HG03139 (cell line): ENCODE results near the gene ATF6B.
"Not testable (repeated sequence)": the region's sequence is repeated elsewhere in the genome, so short reads cannot be mapped to it uniquely, and the experiment has no call there.

Experiments
- ATAC-seq: cut with Tn5 transposase; IDR thresholded peaks from one replicate; pipeline ENCODE4 v1.9.1; 2021; ENCODE audit not compliant: unreplicated experiment

The ATF6B gene

DNA sequence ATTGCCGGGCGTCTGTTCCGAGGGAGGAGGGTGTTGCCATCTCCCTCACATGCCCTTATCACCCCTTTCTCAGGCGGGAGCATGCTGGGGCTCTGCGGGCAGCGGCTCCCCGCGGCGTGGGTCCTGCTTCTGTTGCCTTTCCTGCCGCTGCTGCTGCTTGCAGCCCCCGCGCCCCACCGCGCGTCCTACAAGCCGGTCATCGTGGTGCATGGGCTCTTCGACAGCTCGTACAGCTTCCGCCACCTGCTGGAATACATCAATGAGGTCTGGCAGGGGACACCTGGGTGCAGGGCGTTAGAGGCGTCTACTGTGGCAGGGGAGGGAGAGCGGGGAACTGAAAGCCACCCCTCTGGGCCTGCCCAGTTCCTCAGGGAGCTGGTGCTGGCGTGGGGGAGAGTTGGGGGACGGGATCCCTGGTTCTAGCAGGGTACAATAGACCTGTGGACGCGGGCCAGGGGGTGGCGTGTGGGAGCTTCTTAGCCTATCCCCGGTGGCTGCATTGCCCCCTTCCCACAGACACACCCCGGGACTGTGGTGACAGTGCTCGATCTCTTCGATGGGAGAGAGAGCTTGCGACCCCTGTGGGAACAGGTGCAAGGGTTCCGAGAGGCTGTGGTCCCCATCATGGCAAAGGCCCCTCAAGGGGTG, 26.6 kb upstream of the ATF6B start:
- peak; percentile 74 for ATAC-seq

DNA sequence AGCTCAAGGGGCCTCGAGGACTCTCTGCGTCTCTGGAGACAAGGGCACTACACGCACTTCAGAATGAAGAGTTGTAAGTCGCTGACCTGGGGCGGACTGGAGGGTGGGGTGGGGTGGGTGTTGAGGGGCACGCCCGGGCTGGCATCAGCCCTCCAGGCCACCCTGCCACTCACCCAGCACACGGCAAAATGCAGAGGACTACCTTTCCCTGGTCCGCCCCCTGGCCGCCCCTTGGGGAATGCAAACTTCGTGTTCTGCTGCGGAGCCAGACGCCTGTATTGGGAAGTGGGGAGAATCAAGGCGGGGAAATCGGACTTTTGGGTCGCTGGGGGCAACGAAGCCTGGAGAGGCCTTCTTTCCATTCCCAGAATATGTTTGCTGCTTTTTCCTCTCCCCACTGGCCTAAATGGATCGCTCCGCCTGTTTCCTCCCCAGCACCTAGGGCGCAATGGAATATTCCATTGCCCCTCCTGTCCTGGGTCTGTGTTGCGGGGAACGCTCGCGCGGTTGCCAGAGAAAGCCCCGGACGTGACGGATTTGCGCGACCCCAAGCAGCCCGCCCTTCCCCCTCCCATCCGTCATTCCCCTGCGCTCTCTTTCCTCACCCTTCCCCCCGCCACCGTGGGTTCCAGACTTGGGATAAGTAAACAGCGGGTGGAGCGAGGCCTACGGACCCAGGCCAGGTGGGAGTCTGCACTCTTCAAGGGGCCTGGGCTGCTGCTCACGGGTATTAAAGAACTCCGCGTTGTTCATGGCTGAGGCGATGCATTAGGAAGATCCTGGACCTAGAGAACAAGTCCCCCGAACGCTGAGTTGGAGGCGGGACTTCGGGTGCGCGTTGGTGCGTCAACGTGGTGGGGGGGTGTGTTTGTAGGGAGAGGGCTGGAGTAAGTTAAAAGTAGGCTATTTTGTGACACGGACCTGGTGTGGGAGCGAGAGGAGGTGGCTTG, 25.8 kb upstream of the ATF6B start, which contains the start of gene PPT2:
PPT2 (plus strand) TSS at position 578 of the 950 bp plus-strand sequence. CDS start 454 bp downstream, outside the sequence.
- ATAC-seq, result no peak

DNA sequence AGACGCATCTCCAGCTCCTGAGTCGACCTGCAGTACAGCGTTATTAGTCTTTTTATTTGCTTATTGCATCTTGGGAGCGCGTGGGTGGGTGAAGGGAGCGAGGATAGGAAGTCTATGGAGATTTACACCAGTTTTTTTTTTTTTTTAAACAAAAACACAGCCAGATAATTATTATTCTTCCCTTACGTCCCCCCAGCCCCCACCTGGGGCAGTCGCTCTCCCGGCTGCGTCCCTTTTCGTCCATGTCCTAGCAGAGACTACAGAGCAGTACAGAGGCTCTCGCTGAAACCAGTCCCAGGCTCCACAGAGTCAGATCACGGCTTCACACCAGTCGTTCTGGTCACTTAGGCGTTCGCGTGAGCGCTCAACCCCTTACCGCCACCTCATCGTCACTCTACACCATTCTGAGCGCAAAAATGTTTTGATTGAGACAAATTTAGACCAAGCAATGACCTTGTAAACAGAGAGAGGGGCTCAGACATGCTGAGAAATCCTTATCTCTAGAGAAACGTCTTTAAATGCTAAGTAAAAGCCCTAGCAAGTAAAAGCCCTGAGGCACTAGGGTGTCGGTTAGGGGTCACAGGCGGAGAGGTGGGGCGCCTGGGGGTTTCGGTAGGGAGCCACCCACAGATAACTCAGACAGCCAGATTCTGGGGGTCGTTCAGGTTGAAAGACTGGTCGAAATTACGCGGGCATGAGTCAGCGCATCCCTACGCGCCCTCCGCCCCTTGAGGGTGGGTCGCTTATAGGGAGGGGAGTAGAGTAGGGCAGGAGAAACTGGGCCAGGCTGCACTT, 24.9 kb upstream of the ATF6B start:
- ATAC-seq, result no peak

GRCh38 chr6:32151863-32152768, 24.1 kb upstream of the ATF6B start, which contains the start of gene PRRT1:
PRRT1 (minus strand) TSS chr6:32151939; CDS start chr6:32151827, 112 bp downstream.
- ATAC-seq, result no peak

DNA sequence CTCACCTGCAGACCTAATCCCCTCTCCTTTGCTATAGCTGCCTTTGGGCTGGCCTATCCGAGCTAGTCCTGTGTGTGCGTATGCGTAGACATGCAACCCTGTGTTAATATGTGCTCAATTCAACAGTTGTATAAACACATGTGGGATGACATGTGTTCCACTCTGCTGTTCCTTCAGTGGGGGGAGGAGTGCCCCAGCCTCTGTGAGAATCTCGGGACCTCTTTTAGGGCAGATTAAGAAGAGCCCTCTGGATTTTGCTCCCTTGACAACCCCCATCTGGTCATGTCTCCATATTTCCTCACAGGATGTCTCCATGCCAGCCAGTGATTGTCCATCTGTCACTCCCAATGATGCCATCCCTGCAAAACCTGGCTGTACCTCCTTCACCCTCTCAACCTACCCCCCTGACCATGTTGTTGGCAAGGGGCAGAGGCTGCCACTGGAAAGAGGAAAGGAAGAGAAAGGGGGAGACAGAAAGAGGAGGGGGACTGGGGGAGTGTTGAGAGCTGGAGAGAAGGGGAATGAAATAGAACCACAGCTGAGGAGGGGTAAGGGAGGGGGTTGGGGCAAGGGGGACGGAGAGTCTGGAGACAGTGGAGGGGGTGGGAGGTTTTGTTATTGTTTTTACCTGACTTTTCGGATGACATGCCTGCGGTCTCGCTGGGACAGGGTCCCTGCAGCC, 23.3 kb upstream of the ATF6B start:
- ATAC-seq, result no peak

DNA sequence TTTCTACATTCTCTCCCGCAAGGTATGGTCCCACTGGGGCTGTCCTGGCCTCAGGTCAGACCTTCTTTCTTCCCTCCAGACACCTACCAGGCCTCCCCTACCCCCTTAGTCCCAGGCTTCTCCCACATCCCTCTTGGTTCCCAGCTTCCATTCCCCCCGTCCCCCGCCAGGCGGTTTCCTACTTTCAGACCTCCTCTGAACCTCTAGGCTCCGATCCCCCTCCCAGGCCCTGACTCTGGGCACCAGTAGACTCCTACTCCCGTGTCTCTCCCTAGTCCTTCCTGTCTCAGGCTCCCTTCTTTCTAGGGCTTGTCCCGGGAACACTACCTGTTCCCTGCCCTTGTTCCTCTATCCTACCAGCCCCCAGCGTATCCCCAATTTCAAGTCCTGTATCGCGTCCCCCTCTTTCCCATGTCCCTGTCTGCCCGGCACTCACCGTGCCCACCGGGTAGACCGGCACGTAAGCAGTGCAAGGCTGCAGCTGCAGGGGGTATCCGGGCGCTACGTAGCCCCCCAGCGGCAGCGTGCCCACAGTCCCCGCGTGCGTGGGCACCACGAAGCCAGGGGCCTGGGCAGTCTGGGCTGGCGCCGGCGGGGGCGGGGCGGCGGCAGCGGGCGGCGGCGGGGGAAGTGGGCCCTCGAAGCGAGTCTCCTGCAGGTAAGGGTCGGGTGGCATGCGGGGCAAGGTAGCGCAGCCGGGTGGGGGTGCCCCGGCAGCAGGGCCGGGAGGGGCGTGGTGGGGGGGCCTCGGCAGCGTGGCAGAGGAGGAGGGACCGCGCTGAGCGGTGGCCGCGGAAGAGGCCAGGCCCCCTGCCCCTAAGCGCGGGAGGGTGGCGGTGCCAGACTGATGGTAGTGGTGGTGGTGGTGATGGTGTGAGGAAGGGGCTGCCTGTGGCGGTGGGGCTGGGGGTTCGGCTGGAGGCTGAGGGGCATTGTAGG, 22.2 kb upstream of the ATF6B start:
- ATAC-seq, result no peak

GRCh38 chr6:32149092-32149755, 21.2 kb upstream of the ATF6B start:
- ATAC-seq, result no peak

GRCh38 chr6:32148289-32149091, 20.4 kb upstream of the ATF6B start:
- no peak for ATAC-seq

DNA sequence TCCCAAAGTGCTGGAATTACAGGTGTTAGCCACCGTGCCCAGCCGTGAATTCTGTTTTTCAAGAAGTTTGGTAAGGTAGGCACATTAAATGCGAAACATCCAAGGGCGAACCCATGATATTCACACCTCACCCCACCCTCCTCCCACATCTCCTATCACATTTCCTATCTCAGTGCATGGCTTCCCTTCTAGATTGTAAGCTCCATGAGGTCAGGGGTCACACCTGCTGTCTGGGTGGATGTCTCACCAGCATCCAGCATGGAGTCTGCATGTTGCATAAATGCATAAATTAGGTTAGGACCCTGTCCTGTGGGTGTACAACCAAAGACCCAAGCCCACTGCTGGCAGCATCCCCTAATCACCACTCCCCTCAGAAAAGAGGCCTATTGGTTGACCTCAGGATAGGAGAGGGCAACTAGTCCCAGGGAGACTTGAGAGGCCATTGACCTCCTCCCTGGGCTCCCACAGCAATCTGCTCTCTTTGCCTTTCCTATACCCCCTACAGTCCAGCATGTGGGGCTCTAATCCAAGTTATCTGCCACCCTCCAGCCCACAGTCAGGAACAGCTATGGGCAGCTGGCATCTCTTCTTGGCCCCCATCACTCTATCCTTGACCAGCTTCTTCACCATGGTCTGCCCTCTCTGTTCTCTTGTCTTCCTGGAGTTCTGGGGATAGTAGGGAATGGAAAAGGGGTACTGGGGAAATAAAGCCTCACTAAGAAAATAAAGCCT, 19.5 kb upstream of the ATF6B start:
- no peak for ATAC-seq

DNA sequence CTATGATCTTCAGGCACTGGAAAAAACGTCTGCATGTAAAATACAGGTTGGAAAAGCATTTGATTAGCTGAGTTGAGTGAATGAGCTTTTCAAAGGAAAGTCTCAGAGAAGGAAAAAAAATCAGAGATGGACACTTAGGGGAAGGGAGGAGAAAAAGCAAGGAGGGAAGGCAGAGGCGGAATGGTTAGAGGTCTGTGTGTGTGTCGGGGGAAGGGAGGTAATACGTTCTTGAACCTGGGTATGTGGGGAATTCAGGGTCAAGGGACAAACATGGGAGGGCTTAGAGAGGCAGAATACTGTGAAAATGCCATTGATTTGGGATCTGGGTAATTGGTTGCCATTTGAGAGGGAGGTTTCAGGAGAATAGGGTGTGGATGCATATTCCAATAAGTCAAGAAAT, 18.6 kb upstream of the ATF6B start:
- ATAC-seq, result no peak

DNA sequence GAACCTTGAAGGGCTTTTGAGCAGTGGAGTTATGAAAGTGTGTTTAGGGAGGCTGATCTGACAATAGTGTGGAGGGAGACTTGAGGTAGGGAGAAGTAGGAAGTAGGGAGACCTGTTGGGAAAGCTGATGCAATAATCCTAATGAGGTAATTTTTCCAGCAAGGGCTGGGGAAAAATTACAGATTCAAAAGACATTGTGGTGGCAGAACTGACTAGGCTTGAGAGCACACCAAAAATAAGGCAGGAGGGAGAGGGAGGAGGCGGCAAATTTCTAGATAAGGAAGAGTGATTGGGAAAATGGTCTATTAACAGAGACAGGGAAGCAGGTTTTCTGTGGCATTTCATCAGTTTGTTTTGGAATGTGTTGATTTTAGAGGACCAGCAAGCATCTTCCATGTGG, 18.2 kb upstream of the ATF6B start:
- no peak for ATAC-seq

DNA sequence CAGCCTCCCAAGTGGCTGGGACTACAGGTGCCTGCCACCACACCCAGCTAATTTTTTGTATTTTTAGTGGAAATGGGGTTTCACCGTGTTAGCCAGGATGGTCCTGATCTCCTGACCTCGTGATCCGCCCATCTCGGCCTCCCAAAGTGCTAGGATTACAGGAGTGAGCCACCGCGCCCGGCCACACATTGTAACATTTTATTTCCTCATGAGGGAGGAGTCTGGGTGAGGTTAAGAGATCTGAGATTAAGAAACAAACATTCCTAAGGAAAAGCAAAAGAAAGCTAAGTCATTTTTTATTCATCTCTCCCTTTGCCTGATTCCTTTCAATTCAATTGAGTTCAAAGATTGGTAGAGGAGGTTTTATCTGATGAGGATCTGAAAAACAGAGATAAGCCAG, 16.2 kb upstream of the ATF6B start:
- not testable (repeated sequence) for ATAC-seq

DNA sequence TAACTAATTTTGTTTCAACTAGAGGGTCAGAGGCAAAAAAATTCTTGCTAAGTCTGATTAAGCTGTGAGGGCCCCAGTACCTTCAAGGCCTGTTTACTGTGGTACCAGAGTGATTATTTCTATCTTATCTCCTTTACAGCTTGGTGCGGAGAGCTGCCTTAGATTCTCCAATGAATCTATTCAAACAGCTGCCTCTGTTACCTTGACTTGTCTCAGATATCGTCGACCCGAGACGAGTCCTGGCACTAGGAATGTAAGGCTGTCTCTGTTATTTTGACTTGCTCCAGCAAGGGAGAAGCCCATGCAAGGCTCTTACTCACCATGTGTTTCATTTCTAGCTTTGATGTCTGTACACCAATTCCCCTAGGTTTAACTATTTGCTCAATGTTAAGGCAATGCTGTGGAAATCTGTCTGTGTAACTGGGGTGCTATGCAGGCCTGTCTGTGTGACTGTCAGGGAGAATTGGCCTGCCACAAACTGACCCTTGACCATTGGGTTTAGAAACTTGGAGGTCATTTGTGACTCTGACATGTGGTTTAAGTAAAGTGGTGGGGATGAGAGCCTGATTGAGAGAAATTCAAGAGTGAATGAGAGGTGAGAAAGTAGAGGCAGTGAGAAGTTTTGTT, 12.5 kb upstream of the ATF6B start:
- ATAC-seq, result no peak

GRCh38 chr6:32139590-32139989, 11.5 kb upstream of the ATF6B start:
- no peak for ATAC-seq

DNA sequence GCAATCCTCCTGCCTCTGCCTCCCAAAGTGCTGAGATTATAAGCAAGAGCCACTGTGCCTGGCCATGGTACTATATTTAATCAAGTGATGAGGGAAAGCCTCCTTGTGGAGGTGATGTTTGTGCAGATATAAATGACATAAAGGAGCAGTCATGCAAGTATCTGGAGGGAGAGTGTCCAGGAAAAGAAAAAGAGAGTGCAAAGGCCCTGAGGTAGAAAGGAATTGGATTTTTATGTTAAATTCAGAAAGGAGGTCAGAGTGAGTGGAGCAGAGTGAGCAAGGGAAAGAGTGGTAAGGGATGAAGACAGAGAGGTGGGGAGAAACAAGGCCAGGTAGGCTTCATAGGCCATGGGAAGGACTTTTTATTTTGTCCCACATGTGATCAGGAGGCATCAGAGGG, 9.4 kb upstream of the ATF6B start:
- no peak for ATAC-seq

DNA sequence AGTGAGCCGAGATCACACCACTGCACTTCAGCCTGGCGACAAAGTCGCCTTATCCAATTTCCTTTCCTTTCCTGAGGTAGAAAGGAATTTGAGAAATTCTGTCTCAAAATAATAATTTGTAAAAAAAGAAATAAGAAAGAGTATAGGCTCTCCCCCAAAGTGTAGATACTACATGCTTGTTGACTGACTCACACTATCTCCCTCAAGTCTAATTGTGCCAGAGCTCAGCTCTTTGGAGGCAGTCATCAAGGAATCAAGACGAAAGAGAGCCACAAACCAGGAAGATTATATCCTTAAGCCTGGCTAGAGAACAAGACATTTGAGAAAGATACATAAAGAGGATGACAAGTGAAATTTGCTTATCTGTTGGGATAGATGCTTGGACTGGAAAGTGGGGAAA, 5.7 kb upstream of the ATF6B start:
- no peak for ATAC-seq
